Measurements from ENCODE around the gene OLFML1.

OLFML1 gene

GRCh38 chr11:7533199-7534041 is 48.1 kb downstream of the OLFML1 start:
- DNase-seq = no peak

DNA sequence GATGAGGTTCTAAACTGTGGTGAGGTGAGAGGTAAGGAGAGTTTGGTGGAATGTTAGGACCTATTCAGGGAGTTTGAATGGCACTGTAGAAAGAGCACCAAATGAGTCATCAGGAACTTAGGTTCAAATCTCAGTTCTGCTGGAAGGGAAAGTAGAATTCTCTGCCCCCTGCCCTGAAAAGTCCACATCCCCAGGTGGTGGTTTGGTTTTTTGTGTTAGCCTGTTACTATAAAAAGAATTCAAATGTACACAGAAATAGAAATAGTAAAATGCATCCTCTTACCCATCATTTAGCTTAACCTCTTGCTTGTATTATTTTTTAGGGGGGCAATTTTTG is 48.7 kb downstream of the OLFML1 start:
- no peak for DNase-seq

GRCh38 chr11:7536100-7536499 is 50.8 kb downstream of the OLFML1 start:
- no peak for DNase-seq

DNA sequence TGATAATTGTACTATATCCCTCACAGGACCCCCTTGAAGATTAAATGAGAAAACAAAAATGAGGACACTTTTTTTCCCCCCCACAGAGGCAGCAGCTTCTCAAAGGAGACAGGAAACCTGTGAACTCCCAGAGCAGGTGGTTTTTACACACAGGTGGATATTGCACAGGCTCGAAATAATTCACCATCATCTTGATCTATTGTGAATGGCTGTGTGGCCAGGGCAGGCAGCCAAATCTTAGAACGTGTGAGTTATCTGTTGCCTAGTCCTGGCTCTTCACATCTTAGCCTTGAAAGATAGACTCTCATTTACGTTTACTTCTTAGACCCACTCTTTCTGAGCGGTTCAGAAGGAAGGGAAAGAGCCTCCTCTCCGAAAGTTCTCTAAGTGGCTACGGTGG is 52.0 kb downstream of the OLFML1 start:
- no peak for DNase-seq

- DNase-seq = no peak
These were observed 52.7 kb downstream of the OLFML1 start for GRCh38 chr11:7538031-7538430.

- no peak for DNase-seq
These were observed 53.5 kb downstream of the OLFML1 start for GRCh38 chr11:7538466-7539454.

- DNase-seq = no peak
These were observed 55.7 kb downstream of the OLFML1 start for GRCh38 chr11:7540830-7541555.

GRCh38 chr11:7543302-7543701 is 58.0 kb downstream of the OLFML1 start:
- no peak for DNase-seq

DNA sequence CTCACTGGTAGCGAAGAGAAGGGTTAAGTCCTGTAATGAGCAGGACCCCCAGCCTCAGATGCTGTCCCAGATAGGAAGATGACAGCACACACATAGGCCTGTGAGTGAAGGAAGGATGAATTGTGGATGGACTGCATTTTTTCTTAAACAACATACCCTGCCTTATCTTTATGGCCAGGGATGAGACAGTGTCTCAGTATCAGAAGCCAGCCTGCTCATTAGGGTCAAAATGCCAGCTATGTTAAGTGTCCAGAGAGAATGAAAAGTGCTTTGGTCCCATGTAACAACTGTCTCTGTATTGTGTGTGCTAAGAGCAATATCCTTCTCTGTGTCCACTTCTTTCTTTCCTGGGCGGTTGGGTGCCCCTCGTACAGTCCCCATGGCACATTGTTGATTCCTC is 58.7 kb downstream of the OLFML1 start:
- DNase-seq = no peak

DNA sequence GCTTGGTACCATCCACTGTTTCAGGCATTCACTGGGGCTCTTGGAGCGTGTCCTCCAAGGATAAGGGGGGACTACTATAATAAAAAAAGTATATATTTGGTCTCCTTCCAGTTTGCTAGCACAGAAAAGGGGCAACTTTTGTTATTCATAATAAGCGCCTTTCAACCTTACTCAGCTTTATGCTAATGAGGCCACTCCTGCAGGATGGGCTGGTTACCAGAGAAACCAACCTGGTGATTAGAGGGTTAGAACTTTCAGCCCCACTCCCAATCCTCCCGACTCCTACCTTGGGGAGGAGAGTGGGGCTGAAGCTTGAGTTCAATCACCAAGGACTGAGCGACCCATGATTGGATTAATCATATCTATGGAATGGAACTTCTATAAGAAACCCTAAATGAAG is 60.3 kb downstream of the OLFML1 start:
- DNase-seq = no peak

DNA sequence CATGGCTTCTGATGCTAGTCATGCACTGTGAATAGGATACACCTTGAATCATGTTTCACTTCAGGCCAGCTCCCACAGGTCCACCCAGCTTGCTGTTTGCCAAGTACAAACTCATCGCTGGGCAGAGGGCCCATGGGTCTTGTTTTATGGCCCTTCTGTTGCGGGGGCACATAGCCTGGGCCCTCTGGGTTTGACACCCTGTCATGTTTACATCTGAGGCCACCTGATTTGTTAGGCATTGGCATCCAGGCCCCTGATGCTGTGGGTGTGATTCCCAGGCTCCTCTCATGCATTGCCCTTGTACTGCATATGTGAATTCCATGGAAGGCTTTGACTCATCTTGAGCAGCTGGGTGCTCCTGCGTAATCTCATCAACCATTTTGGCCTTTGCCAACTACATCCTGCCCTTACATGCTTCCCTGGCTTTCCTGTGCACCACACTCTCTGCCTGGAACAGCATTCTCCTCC is 61.1 kb downstream of the OLFML1 start:
- DNase-seq = no peak

DNA sequence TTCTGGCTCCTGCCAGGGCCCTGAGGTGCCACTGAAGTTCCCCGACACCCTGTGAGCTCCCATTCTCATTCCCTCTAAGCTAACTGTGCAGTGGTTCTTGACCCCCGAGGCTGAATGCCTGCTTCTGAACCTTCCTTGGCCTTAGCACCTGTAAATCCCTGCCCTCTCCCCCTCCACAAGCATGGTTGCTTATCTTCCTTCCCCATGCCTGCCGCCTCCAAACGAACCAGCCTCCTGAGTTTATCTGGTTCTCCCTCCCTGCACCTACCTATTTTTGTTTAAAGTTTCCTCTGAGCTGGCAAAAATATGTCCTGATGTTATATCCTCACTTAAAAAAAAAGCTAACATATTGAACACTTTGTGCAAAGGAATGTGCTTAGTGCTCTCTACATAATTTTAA is 62.4 kb downstream of the OLFML1 start:
- no peak for DNase-seq

- DNase-seq = peak; percentile 34
These were observed 63.5 kb downstream of the OLFML1 start for GRCh38 chr11:7548659-7549274.

- DNase-seq = no peak
These were observed 64.4 kb downstream of the OLFML1 start for GRCh38 chr11:7549681-7550080.

- DNase-seq = no peak
These were observed 66.3 kb downstream of the OLFML1 start for GRCh38 chr11:7551571-7551970.

DNA sequence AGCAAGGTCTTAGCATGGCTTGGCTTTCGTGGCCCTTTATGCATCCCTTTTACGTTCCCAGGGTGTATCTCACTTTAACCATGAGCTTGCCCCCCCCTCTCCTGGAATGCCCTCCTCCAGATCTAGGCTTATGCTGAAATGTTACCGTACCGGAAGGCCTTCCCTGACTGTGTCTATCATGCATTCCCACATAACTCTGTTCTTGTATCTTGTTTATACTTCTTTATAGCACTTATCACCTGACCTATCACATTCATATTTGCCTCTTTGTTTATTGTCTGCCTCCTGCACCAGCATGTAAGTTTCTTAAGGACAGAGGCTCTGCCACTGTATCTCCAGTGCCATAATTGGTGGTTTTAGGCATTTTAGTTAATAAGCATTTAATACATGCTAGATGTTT is 67.4 kb downstream of the OLFML1 start:
- no peak for DNase-seq

DNA sequence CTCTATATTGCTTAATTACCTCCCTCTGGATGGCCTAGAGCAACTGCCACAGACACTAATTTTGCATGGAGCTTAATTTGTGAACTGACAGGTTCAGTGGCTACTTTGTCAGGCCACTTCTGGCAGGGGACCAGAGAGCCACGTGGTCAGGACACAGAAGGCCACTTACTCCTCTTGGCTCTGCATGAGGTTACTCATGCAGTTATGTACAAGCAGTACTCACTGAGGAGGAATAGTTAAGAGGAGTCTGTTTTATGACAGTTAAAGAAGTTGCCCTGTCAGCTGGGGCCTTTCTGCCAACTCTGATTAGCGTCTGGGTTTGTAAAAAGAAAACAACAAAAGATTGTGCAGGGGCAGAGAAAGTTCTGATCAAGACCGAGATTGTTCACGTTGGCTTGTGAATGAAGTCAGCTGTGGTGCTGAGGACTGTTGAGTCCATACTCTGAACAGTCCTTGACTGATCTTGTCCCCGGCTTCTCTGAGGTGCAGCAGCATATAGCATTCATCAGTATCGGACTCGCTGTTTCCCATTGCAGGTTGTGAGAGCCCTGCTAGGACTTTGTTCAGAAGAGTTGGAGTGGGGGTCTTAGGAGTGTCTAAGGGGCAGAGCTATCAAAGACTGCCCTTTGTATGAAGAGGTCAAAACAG is 69.9 kb downstream of the OLFML1 start:
- DNase-seq = no peak

- no peak for DNase-seq
These were observed 72.7 kb downstream of the OLFML1 start for GRCh38 chr11:7558046-7558445.

GRCh38 chr11:7559398-7560283 is 74.3 kb downstream of the OLFML1 start:
- no peak for DNase-seq
